Measurements from ENCODE around the gene MAGEF1.

The MAGEF1 gene

DNA sequence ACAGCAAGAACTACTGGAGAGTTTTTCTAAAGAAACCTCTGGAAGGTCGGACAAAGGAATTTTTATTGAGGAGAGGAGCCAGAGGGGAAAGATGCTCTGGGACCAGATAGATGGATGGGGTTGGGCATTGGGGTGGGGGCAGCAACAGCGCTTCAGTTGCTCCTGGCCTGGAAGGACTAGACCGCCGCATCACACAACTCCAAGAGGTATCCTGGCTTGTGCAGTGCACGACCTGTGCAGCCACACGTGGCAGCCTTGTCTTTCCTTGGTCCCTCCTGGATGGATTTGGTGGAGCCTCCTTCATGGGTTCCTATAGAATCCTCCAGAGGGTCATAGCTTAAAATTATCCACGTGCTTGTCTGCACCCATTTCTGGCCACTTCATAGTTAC lies 23.0 kb downstream of the MAGEF1 start:
- DNase-seq (ENCODE audit: low spot score), result no peak
- TF ChIP-seq, protein P1, sequence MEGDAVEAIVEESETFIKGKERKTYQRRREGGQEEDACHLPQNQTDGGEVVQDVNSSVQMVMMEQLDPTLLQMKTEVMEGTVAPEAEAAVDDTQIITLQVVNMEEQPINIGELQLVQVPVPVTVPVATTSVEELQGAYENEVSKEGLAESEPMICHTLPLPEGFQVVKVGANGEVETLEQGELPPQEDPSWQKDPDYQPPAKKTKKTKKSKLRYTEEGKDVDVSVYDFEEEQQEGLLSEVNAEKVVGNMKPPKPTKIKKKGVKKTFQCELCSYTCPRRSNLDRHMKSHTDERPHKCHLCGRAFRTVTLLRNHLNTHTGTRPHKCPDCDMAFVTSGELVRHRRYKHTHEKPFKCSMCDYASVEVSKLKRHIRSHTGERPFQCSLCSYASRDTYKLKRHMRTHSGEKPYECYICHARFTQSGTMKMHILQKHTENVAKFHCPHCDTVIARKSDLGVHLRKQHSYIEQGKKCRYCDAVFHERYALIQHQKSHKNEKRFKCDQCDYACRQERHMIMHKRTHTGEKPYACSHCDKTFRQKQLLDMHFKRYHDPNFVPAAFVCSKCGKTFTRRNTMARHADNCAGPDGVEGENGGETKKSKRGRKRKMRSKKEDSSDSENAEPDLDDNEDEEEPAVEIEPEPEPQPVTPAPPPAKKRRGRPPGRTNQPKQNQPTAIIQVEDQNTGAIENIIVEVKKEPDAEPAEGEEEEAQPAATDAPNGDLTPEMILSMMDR (conservative IDR thresholded peaks at IDR 0.05; ENCODE audit: low read depth), result no peak
- ChIA-PET CTCF (no interaction called here), POLR2A (ENCODE audit: low non-redundant PET) (no interaction called here)
- no peak overlapping the region; the same call in 1 of the 2 replicates for H3K27ac ChIP-seq

DNA sequence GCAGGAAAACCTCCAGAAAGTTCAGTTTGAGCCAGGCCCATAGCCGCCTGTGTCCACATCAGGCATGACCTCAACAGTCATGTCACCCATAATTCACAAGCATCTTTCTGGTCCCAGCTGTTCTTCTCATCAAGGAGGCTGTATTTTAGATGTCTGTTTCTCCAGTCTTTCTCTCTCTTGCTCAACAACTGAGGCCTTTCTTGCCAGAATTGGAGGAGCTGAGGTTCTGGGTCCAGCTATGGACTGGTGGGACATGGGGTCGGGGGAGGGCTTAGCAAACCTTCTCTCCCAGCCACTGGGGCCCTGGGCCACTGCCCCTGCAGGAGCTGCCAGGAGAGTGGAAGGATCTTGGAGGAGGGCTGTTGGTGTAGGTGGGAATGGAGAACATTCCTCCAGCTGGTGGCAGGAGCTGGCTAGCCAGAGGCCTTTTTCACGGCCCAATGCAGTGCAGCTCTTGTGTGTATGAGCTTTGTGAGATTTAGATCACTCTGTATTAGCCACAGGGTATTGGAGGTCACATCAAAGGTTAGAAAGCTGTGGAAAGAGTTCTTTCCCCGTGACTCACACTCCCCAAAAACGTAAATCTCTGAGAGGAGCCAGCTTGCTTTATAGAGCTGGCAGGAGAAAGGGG lies 23.5 kb downstream of the MAGEF1 start:
- H3K27ac ChIP-seq, result no peak overlapping the region; the same call in 1 of the 2 replicates
- TF ChIP-seq, protein P1 (conservative IDR thresholded peaks at IDR 0.05; ENCODE audit: low read depth), result no peak
- no peak for DNase-seq (ENCODE audit: low spot score)
- ChIA-PET CTCF (interaction anchor here (0.6 kb wide), 1 partner anchor 647 kb away, joined by 3 read pairs; no protein-coding TSS in a partner anchor), POLR2A (ENCODE audit: low non-redundant PET) (interaction anchor here (0.7 kb wide), 1 partner anchor 10 kb away, joined by 7 read pairs; no protein-coding TSS in a partner anchor)

DNA sequence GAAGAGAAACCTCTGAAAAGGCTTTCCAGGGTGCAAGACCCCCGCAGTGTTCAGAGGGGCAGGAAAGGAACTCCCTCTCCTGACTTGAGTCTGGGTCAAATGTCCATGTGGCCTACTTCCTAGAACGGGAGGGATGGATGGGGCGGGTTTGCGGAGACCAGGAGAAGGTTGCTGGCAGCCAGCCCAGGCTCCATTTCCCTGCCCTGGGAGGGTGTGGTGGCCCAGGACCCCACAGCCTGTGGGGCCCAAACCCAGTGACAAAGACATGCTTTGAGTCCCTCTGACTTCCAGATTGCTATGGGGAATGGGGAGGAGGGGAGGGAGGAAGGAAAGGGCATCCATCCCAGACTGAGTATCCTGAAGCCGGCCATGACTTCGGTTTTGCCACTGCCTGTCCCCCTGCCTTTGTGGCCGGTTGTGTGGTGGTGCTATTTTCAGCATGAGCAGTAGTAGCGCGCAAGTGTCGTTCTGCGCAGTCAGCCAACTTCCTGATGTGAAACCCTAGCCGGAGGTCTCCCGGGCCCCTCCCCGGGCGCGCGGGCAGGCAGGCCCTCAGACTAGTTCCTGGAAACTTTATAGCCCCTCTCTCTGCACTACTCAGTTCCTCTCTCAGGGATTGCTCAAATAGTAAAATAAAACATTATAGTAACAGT lies 24.4 kb downstream of the MAGEF1 start:
- no peak overlapping the region for H3K27ac ChIP-seq
- DNase-seq (ENCODE audit: low spot score), result no peak
- TF ChIP-seq, protein P1 (conservative IDR thresholded peaks at IDR 0.05; ENCODE audit: low read depth), result no peak
- ChIA-PET POLR2A (ENCODE audit: low non-redundant PET) (interaction anchor here (0.7 kb wide), 1 partner anchor 11 kb away, joined by 7 read pairs; no protein-coding TSS in a partner anchor), CTCF (no interaction called here)

DNA sequence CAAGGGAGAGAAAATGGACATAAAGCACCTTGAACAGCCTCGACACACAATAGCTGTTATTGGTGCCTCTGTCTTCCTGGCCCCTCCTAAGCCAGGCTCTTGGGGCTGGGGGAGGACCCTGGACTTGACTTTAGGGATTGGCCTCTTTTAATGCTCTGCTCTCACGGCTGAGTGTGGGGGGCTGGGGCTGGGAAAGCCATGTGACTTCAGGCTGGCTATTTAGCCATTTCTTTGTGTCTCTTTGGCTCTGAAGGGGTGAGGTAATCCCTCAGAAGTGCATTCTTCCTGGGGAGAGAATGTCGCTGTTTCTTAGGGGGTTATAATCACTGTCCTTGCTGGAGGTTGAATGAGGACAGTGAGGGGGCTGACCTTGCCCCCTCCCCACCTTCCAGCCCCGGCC lies 26.2 kb downstream of the MAGEF1 start:
- no peak overlapping the region for H3K27ac ChIP-seq
- DNase-seq (ENCODE audit: low spot score), result no peak
- TF ChIP-seq, protein P1 (conservative IDR thresholded peaks at IDR 0.05; ENCODE audit: low read depth), result no peak
- ChIA-PET CTCF (no interaction called here), POLR2A (ENCODE audit: low non-redundant PET) (no interaction called here)

DNA sequence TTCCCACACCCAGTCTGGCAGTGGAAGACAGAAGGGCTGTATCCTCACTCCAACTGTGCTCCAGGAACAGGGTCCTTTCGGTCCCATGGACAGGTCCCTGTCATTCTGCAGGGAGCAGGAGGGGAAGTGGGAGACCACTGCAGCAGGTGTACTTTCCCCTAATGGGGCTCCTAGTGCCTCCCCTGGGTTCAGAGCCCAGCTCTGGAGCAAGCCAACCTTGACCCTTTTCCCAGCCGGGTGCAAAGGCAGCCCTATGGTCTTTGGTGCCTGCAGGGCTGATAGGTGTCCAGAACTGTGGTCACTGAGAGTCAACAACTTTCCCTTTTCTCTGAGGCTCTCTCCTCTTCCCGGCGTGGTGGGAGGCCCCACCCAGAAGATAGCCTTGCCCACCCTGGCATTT lies 26.8 kb downstream of the MAGEF1 start:
- ChIA-PET POLR2A (ENCODE audit: low non-redundant PET) (no interaction called here), CTCF (no interaction called here)
- no peak for DNase-seq (ENCODE audit: low spot score)
- TF ChIP-seq, protein P1 (conservative IDR thresholded peaks at IDR 0.05; ENCODE audit: low read depth), result no peak
- no peak overlapping the region for H3K27ac ChIP-seq

DNA sequence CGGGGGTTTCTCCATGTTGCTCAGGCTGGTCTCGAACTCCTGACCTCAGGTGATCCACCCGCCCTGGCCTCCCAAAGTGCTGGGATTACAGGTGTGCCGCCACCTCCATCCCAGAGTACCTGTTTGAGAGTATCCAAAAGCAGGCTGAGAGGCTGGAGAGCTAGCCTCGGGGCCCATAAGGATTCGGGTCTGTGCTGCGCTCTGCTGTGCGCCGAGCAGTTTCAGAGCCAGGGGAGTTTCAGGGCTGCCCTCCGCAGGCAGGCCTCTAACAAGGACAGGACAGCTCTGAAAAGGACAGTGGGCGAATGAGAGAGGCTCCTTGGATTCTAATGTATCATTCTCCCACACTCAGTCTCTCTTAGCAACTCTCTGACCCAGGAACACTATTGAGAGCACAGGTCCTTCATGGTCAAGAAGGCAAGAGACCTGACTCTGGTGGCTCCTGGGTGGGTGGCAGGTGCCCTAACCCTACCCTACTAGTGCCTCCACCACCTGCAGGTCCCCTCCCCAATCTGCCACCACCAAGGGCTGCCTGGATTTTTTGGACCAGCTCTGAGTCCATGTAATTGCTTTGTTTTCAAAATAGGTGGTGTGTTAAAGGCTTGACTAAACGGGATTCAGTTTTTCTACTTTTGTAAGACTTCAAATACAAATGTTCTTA lies 27.8 kb downstream of the MAGEF1 start:
- no peak for DNase-seq (ENCODE audit: low spot score)
- TF ChIP-seq, protein P1 (conservative IDR thresholded peaks at IDR 0.05; ENCODE audit: low read depth), result no peak
- H3K27ac ChIP-seq, result no peak overlapping the region
- ChIA-PET CTCF (interaction anchor here (0.6 kb wide), 1 partner anchor 138 kb away, joined by 4 read pairs; no protein-coding TSS in a partner anchor), POLR2A (ENCODE audit: low non-redundant PET) (no interaction called here)
